ENCODE data around the gene SH3BP5L. TPM values are rescaled to one million over a fixed set of nuclear protein-coding genes. Genes with fewer than 3 reads are reported as not detected.
A peak's percentile ranks its signal among the peaks of the same experiment; 100 is the strongest.
"Not testable (repeated sequence)": the region's sequence is repeated elsewhere in the genome, so short reads cannot be mapped to it uniquely, and the experiment has no call there.

The SH3BP5L gene
- total RNA-seq, 3 donors from 2014 or later: 11.5 to 18.9 (median 13.4) TPM

- Histone ChIP-seq H3K27me3 (no peaks in the 10 kb centered on the region), H3K27ac (peak within 1 kb of the TSS; percentile 100), H3K4me3 (peak within 1 kb of the TSS; percentile 89 to 96 (median 94)), H3K4me1 (peaks cover 0 to 7% of the 10 kb centered on the region in 2 donors), H3K36me3 (no peaks in the 10 kb centered on the region), H3K9me3 (no peaks in the 10 kb centered on the region)
- TF ChIP-seq POLR2A (IDR thresholded peaks at IDR 0.05) (no peak), POLR2AphosphoS5 (IDR thresholded peaks at IDR 0.05) (peak in 1 of 3 donors; percentile 90), CTCF (IDR thresholded peaks at IDR 0.05) (peak in 1 of 3 donors; percentile 4)
- peak; percentile 97 to 98 for DNase-seq (ENCODE audit: low spot score in 2 of 2)
- intact Hi-C loops (cut with DNase I; ENCODE audit: low total_unique reads): no loop called here
These were observed 12.2 kb upstream of the SH3BP5L start, which contains the start of gene ZNF672 for GRCh38 chr1:248837781-248838356. TSS of gene ZNF672 (plus strand) at chr1:248838224. CDS start at chr1:248847275, 9,051 bp downstream.

GRCh38 chr1:248837045-248837780, 11.5 kb upstream of the SH3BP5L start:
- no peaks in the 10 kb centered on the region for H3K36me3 ChIP-seq
- TF ChIP-seq CTCF (IDR thresholded peaks at IDR 0.05): no peak
- TF ChIP-seq POLR2A (IDR thresholded peaks at IDR 0.05): no peak
- no peak for TF ChIP-seq POLR2AphosphoS5 (IDR thresholded peaks at IDR 0.05)
- H3K27ac ChIP-seq: peak overlapping the region; percentile 100
- DNase-seq (ENCODE audit: low spot score in 2 of 2): no peak
- H3K4me3 ChIP-seq: peak overlapping the region; percentile 89 to 96 (median 94)
- intact Hi-C loops (cut with DNase I; ENCODE audit: low total_unique reads): no loop called here
- no peaks in the 10 kb centered on the region for H3K27me3 ChIP-seq
- H3K9me3 ChIP-seq: no peaks in the 10 kb centered on the region
- peaks cover 0 to 7% of the 10 kb centered on the region in 2 donors for H3K4me1 ChIP-seq

GRCh38 chr1:248834343-248834940, 8.7 kb upstream of the SH3BP5L start:
- TF ChIP-seq CTCF (IDR thresholded peaks at IDR 0.05) (no peak), POLR2AphosphoS5 (IDR thresholded peaks at IDR 0.05) (no peak), POLR2A (IDR thresholded peaks at IDR 0.05) (no peak)

GRCh38 chr1:248831842-248832241, 6.1 kb upstream of the SH3BP5L start:
- H3K4me3 ChIP-seq: no peak overlapping the region
- TF ChIP-seq CTCF (IDR thresholded peaks at IDR 0.05) (no peak), POLR2AphosphoS5 (IDR thresholded peaks at IDR 0.05) (no peak), POLR2A (IDR thresholded peaks at IDR 0.05) (no peak)
- no peaks in the 10 kb centered on the region for H3K27me3 ChIP-seq
- no peaks in the 10 kb centered on the region for H3K9me3 ChIP-seq
- no peak for DNase-seq (ENCODE audit: low spot score in 2 of 2)
- intact Hi-C loops (cut with DNase I; ENCODE audit: low total_unique reads): no loop called here
- no peaks in the 10 kb centered on the region for H3K36me3 ChIP-seq
- H3K4me1 ChIP-seq: no peaks in the 10 kb centered on the region
- H3K27ac ChIP-seq: no peak overlapping the region

More at GRCh38 chr1:248834343-248834940, 8.7 kb upstream of the SH3BP5L start:
- no peaks in the 10 kb centered on the region for H3K27me3 ChIP-seq
- no peak overlapping the region for H3K27ac ChIP-seq
- H3K9me3 ChIP-seq: no peaks in the 10 kb centered on the region
- DNase-seq (ENCODE audit: low spot score in 2 of 2): no peak
- no peaks in the 10 kb centered on the region for H3K4me1 ChIP-seq
- no peak overlapping the region for H3K4me3 ChIP-seq
- intact Hi-C loops (cut with DNase I; ENCODE audit: low total_unique reads): no loop called here
- no peaks in the 10 kb centered on the region for H3K36me3 ChIP-seq

GRCh38 chr1:248830718-248831017, 5.0 kb upstream of the SH3BP5L start:
- intact Hi-C loops (cut with DNase I; ENCODE audit: low total_unique reads); H3K27me3 ChIP-seq; H3K36me3 ChIP-seq; DNase-seq (ENCODE audit: low spot score in 2 of 2); H3K9me3 ChIP-seq; H3K4me3 ChIP-seq; H3K27ac ChIP-seq; H3K4me1 ChIP-seq: not testable (repeated sequence)

Measured in breast epithelium (tissue), 4 donors.